Measurements from ENCODE around the gene GLIPR1. TPM values are rescaled to one million over a fixed set of nuclear protein-coding genes. Genes with fewer than 3 reads are reported as not detected.

Gene GLIPR1
- polyA plus RNA-seq, 1 of the 3 experiments (the other 2 are of a cell fraction): 75.6 TPM

- no peak for DNase-seq
- POLR2A ChIA-PET: no interaction called here
- TF ChIP-seq CTCF (IDR thresholded peaks at IDR 0.05) (peak; percentile 46), NFIC (IDR thresholded peaks at IDR 0.05; ENCODE audit: borderline replicate concordance) (no peak)
These were observed 44.7 kb downstream of the GLIPR1 start for GRCh38 chr12:75525263-75525662.

GRCh38 chr12:75526655-75527511 is 46.3 kb downstream of the GLIPR1 start:
- Histone ChIP-seq H2AFZ (ENCODE audit: low read depth) (0 out of 2 replicates have a peak overlapping the region, but pooled peaks have one; percentile 25), H3K9ac (no peak overlapping the region), H3K4me1 (ENCODE audit: control insufficient read depth in 1 of 2, insufficient read depth in 2 of 2, low read depth in 1 of 2, low read length in 1 of 2) (no peaks in the 10 kb centered on the region; a peak in 1 of 4 replicates), H3F3A (replicated peaks; ENCODE audit: insufficient read depth) (no peaks in the 10 kb centered on the region), H3K27ac (ENCODE audit: low read depth in 2 of 2, low read length in 1 of 2) (no peak overlapping the region), H3K27me3 (ENCODE audit: insufficient read depth) (no peaks in the 10 kb centered on the region), H4K20me1 (ENCODE audit: insufficient read depth) (no peaks in the 10 kb centered on the region), H3K79me2 (ENCODE audit: insufficient read depth) (no peaks in the 10 kb centered on the region), H3K4me2 (no peak overlapping the region), H3K36me3 (replicated peaks in 1 of 2; ENCODE audit: control insufficient read depth in 1 of 2, insufficient read depth in 2 of 2, low read length in 1 of 2) (no peaks in the 10 kb centered on the region), H3K9me3 (no peaks in the 10 kb centered on the region), H3K9me2 (no peaks in the 10 kb centered on the region), H3K4me3 (ENCODE audit: low read depth in 2 of 2, low read length in 1 of 2) (no peak overlapping the region; a peak in 1 of 4 replicates)
- DNase-seq: peak; percentile 51
- POLR2A ChIA-PET: interaction anchor here (0.6 kb wide), 1 partner anchor 510 kb away, joined by 3 read pairs; no protein-coding TSS in a partner anchor
- 43% methylated on average over 4 of the region's 4 CpGs for WGBS (ENCODE audit: low lambda C conversion rate)
- TF ChIP-seq SMC3 (IDR thresholded peaks at IDR 0.05; ENCODE audit: low read depth, low read length): peak; percentile 74
- no peak for TF ChIP-seq MAX (IDR thresholded peaks at IDR 0.05; ENCODE audit: low read depth)
- TF ChIP-seq RAD21 (IDR thresholded peaks at IDR 0.05; ENCODE audit: low read length): peak; percentile 94
- TF ChIP-seq ELF1 (IDR thresholded peaks at IDR 0.05): no peak
- TF ChIP-seq CTCF (IDR thresholded peaks at IDR 0.05): peak; percentile 84
- CTCF ChIA-PET: interaction anchor here (0.6 to 8.6 kb wide), 42 partner anchors 8 to 1060 kb away, joined by 3 to 166 read pairs (median 4); partner anchors contain the start of genes BBS10, KRR1, NAP1L1 and PHLDA1

More at GRCh38 chr12:75525263-75525662, 44.7 kb downstream of the GLIPR1 start:
- H3K9me3 ChIP-seq: no peaks in the 10 kb centered on the region
- no peak overlapping the region for H2AFZ ChIP-seq (ENCODE audit: low read depth)
- H3K4me1 ChIP-seq (ENCODE audit: control insufficient read depth in 1 of 2, insufficient read depth in 2 of 2, low read depth in 1 of 2, low read length in 1 of 2): no peaks in the 10 kb centered on the region; a peak in 1 of 4 replicates
- H3K36me3 ChIP-seq (replicated peaks in 1 of 2; ENCODE audit: control insufficient read depth in 1 of 2, insufficient read depth in 2 of 2, low read length in 1 of 2): no peaks in the 10 kb centered on the region
- H4K20me1 ChIP-seq (ENCODE audit: insufficient read depth): no peaks in the 10 kb centered on the region
- H3K27me3 ChIP-seq (ENCODE audit: insufficient read depth): no peaks in the 10 kb centered on the region
- no peak overlapping the region for H3K27ac ChIP-seq (ENCODE audit: low read depth in 2 of 2, low read length in 1 of 2)
- no peak overlapping the region for H3K4me2 ChIP-seq
- H3K4me3 ChIP-seq (ENCODE audit: low read depth in 2 of 2, low read length in 1 of 2): no peak overlapping the region
- no peaks in the 10 kb centered on the region for H3K79me2 ChIP-seq (ENCODE audit: insufficient read depth)
- H3K9me2 ChIP-seq: no peaks in the 10 kb centered on the region
- 12% methylated on average over 1 of the region's 1 CpG for WGBS (ENCODE audit: low lambda C conversion rate)
- no peak overlapping the region for H3K9ac ChIP-seq
- H3F3A ChIP-seq (replicated peaks; ENCODE audit: insufficient read depth): no peaks in the 10 kb centered on the region
- CTCF ChIA-PET: interaction anchor here (0.7 to 8.6 kb wide), 5 partner anchors 22 to 931 kb away, joined by 3 to 166 read pairs (median 10); partner anchors contain the start of gene PHLDA1

All from SK-N-SH (cell line).